Type B pancreatic cell (in vitro differentiated cells): Measurements from ENCODE around the gene MAF. TPM values are rescaled to one million over a fixed set of nuclear protein-coding genes. Genes with fewer than 3 reads are reported as not detected.

Experiments used
- DNase-seq: peaks from one replicate; pipeline ENCODE4 v3.0.0; 2021; ENCODE audit warnings: mixed read lengths; ENCODE audit not compliant: unreplicated experiment; ENCODE audit errors: extremely low spot score
- H3K27ac Mint-ChIP-seq: 2 replicates; pipeline ENCODE4 v1.8.0; 2021; ENCODE audit warnings: mild to moderate bottlenecking, mixed read lengths
- H3K27me3 Mint-ChIP-seq: 2 replicates; pipeline ENCODE4 v1.8.0; 2021; ENCODE audit warnings: mixed read lengths
- H3K36me3 Mint-ChIP-seq: 2 replicates; pipeline ENCODE4 v1.8.0; 2021; ENCODE audit warnings: mixed read lengths
- H3K4me1 Mint-ChIP-seq: one replicate; pipeline ENCODE4 v1.8.0; 2021; ENCODE audit warnings: mixed read lengths; ENCODE audit not compliant: unreplicated experiment
- H3K4me3 Mint-ChIP-seq: 2 replicates; pipeline ENCODE4 v1.8.0; 2021; ENCODE audit warnings: mild to moderate bottlenecking, mixed read lengths
- H3K9me3 Mint-ChIP-seq: 2 replicates; pipeline ENCODE4 v1.8.0; 2021; ENCODE audit warnings: mixed read lengths
- CTCF ChIP-seq: fragments of 200-600 bp; sonication (generic); conservative IDR thresholded peaks from 2 replicates; pipeline ENCODE4 v1.5.0; 2021; ENCODE audit warnings: antibody characterized with exemption, mild to moderate bottlenecking
- total RNA-seq: library from RNA; stranded (reverse); gene quantifications from 2 replicates; pipeline ENCODE4 v1.2.1, GENCODE V29; 2021; ENCODE audit warnings: low replicate concordance

MAF gene
- total RNA-seq, 1 donor from 2014 or later = 33.0 TPM

- no peak for DNase-seq
- Mint-ChIP-seq H3K9me3 (no peaks in the 10 kb centered on the region), H3K4me1 (peaks cover 25% of the 10 kb centered on the region), H3K4me3 (no peak overlapping the region), H3K36me3 (no peaks in the 10 kb centered on the region), H3K27me3 (peaks cover 43% of the 10 kb centered on the region), H3K27ac (no peak overlapping the region)
- TF ChIP-seq CTCF = no peak
These were observed 26.7 kb downstream of the MAF start for GRCh38 chr16:79573884-79574283.

GRCh38 chr16:79573071-79573470 is 27.5 kb downstream of the MAF start:
- H3K4me3 Mint-ChIP-seq = no peak overlapping the region
- no peak for DNase-seq
- peaks cover 43% of the 10 kb centered on the region for H3K27me3 Mint-ChIP-seq
- no peak for TF ChIP-seq CTCF
- no peaks in the 10 kb centered on the region for H3K9me3 Mint-ChIP-seq
- no peaks in the 10 kb centered on the region for H3K36me3 Mint-ChIP-seq
- H3K27ac Mint-ChIP-seq = no peak overlapping the region
- peaks cover 25% of the 10 kb centered on the region for H3K4me1 Mint-ChIP-seq

GRCh38 chr16:79571903-79572535 is 28.5 kb downstream of the MAF start:
- Mint-ChIP-seq H3K9me3 (no peaks in the 10 kb centered on the region), H3K27ac (no peak overlapping the region), H3K36me3 (no peaks in the 10 kb centered on the region), H3K4me1 (peaks cover 25% of the 10 kb centered on the region), H3K4me3 (peak overlapping the region; percentile 5), H3K27me3 (peaks cover 39% of the 10 kb centered on the region)
- no peak for TF ChIP-seq CTCF
- no peak for DNase-seq

- no peak for DNase-seq
- Mint-ChIP-seq H3K36me3 (no peaks in the 10 kb centered on the region), H3K4me1 (peaks cover 25% of the 10 kb centered on the region), H3K27ac (no peak overlapping the region), H3K4me3 (no peak overlapping the region), H3K9me3 (no peaks in the 10 kb centered on the region), H3K27me3 (peaks cover 36% of the 10 kb centered on the region)
- TF ChIP-seq CTCF = no peak
These were observed 29.3 kb downstream of the MAF start for GRCh38 chr16:79571065-79571902.

GRCh38 chr16:79564671-79565107 is 35.8 kb downstream of the MAF start:
- H3K4me3 Mint-ChIP-seq = no peak overlapping the region
- no peak overlapping the region for H3K27ac Mint-ChIP-seq
- no peaks in the 10 kb centered on the region for H3K4me1 Mint-ChIP-seq
- peaks cover 7% of the 10 kb centered on the region for H3K27me3 Mint-ChIP-seq
- no peak for DNase-seq
- no peaks in the 10 kb centered on the region for H3K36me3 Mint-ChIP-seq
- TF ChIP-seq CTCF = no peak
- no peaks in the 10 kb centered on the region for H3K9me3 Mint-ChIP-seq
